ENCODE data around the gene WNT10A.

Gene WNT10A

DNA sequence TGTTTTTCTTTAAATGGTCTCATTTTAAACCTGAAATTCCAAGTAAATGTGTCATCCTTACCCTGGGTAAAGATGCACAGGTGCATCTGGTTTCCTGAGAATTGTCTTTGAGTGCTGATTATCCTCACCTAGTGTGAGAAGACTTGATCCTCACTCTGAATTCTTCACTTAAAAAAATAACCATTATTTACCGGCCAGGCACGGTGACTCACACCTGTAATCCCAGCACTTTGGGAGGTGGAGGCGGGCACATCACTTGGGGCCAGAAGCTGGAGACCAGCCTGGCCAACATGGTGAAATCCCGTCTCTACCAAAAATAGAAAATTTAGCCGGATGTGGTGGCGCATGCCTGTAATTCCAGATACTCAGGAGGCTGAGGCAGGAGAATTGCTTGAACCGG, 30.9 kb upstream of the WNT10A start:
- Histone ChIP-seq H3K4me2 (ENCODE audit: low read length) (no peak overlapping the region), H3K4me3 (ENCODE audit: low read length) (no peak overlapping the region), H3K36me3 (ENCODE audit: insufficient read depth, low read length) (no peaks in the 10 kb centered on the region), H3K9ac (ENCODE audit: low read depth, low read length) (no peak overlapping the region), H3K27me3 (ENCODE audit: control insufficient read depth, insufficient read depth, low read length) (peaks cover 22% of the 10 kb centered on the region), H3K4me1 (ENCODE audit: control insufficient read depth, insufficient read depth, low read length) (peaks cover 5% of the 10 kb centered on the region), H3K9me3 (replicated peaks; ENCODE audit: low read length) (no peaks in the 10 kb centered on the region)

DNA sequence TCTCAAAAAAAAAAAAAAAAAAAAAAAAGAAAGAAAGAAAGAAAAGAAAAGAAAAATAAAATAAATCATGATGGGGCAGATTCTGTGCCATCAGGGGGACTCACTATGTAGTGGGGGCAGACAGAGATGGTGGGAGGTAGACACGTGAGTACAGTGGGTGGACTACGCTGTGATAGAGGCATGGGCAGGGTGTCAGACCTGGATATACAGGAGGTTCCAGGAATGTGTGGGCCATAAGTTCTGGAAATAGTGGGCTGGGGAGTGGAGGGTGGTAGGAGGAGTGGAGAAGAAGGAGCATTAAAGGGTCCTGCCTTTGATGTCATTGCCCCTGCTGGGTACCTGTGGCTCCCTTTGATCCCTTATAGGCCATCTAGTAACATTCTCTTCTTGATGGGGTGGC, 29.9 kb upstream of the WNT10A start:
- Histone ChIP-seq H3K9me3 (replicated peaks; ENCODE audit: low read length) (no peaks in the 10 kb centered on the region), H3K27me3 (ENCODE audit: control insufficient read depth, insufficient read depth, low read length) (peaks cover 33% of the 10 kb centered on the region), H3K36me3 (ENCODE audit: insufficient read depth, low read length) (no peaks in the 10 kb centered on the region), H3K4me1 (ENCODE audit: control insufficient read depth, insufficient read depth, low read length) (peaks cover 5% of the 10 kb centered on the region), H3K4me2 (ENCODE audit: low read length) (no peak overlapping the region), H3K4me3 (ENCODE audit: low read length) (no peak overlapping the region), H3K9ac (ENCODE audit: low read depth, low read length) (no peak overlapping the region)

DNA sequence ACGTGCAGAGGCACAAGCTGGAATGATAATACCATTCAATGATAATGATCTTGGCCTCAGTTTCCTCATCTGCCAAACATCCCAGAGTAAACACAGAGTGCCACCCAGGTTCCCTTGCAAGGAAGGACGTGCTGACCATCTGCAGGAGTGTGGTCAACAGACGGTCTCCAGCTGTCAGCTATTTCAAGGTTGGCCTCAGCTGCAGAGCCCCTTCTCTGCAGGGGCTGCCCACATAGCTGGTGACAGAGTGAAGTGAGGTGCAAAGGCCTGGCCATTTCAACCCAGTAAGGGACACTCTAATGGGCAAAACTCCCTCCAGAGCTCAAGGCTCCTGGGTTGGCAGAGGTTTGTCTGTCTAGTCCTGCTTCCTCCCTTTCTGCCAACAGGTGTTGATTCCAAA, 29.4 kb upstream of the WNT10A start:
- Histone ChIP-seq H3K36me3 (ENCODE audit: insufficient read depth, low read length) (no peaks in the 10 kb centered on the region), H3K4me2 (ENCODE audit: low read length) (no peak overlapping the region), H3K4me3 (ENCODE audit: low read length) (no peak overlapping the region), H3K9me3 (replicated peaks; ENCODE audit: low read length) (no peaks in the 10 kb centered on the region), H3K9ac (ENCODE audit: low read depth, low read length) (no peak overlapping the region), H3K27me3 (ENCODE audit: control insufficient read depth, insufficient read depth, low read length) (peaks cover 37% of the 10 kb centered on the region), H3K4me1 (ENCODE audit: control insufficient read depth, insufficient read depth, low read length) (peaks cover 5% of the 10 kb centered on the region)

DNA sequence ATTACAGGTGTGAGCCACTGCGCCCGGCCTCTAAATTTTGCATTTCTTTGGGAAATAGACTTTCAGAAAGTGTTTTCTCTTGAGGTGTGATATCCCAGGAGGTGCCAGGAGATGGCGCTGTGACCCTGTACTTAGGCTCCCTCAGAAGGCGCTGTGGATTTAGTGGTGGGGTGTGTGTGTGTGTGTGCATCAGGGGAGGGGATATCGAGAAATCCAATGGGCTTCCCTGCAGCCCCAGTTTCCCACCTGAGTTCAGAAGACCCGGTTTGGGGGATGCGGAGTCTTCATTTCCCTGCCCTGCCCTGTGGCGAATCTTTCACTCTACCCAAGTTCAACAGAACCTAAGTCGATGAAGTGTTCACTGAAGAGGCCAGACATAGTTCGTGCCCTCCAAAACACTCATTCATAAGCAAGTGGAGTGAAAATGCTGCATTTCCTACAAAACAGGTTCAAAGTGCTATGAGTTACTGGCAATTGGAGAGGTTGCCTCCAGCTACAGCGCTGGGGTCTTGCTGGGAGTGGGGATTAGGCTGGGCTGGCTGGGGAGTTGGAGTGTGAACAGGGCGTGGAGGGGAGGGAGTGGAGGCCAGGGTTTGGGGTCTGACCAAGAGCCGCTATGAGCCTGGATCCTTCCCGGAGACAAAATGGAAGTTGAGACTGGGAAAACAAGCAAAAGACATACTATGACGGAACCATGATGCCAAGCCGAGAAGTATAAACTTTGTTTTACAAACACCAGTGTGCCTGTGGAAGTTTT, 27.6 kb upstream of the WNT10A start:
- H3K27me3 ChIP-seq (ENCODE audit: control insufficient read depth, insufficient read depth, low read length) = peaks cover 53% of the 10 kb centered on the region

DNA sequence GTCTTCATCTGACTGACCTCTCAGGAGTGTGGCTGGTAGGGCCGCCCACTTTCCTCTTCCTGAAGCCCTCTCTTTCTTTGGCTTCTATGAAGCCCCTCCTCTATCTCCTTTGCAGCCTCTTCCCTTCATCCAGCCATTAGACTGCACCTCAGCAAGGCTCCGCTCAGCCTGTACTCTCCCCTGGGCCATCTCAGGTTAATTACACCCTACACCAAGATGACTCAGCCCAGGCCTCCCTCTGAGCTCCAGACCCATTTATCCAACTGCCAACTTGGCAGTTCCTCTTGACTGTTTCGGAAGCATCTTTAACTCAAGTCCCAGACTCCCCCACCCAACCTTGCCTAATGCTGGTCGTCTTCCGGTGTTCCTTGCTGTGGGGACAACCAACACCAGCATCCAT, 26.9 kb upstream of the WNT10A start:
- H3K4me2 ChIP-seq (ENCODE audit: low read length) = no peak overlapping the region
- H3K4me3 ChIP-seq (ENCODE audit: low read length) = no peak overlapping the region
- peaks cover 5% of the 10 kb centered on the region for H3K4me1 ChIP-seq (ENCODE audit: control insufficient read depth, insufficient read depth, low read length)
- H3K9me3 ChIP-seq (replicated peaks; ENCODE audit: low read length) = no peaks in the 10 kb centered on the region
- peaks cover 59% of the 10 kb centered on the region for H3K27me3 ChIP-seq (ENCODE audit: control insufficient read depth, insufficient read depth, low read length)
- no peaks in the 10 kb centered on the region for H3K36me3 ChIP-seq (ENCODE audit: insufficient read depth, low read length)
- H3K9ac ChIP-seq (ENCODE audit: low read depth, low read length) = no peak overlapping the region

More for the DNA sequence above, 27.6 kb upstream of the WNT10A start:
- Histone ChIP-seq H3K36me3 (ENCODE audit: insufficient read depth, low read length) (no peaks in the 10 kb centered on the region), H3K9ac (ENCODE audit: low read depth, low read length) (no peak overlapping the region), H3K4me2 (ENCODE audit: low read length) (no peak overlapping the region), H3K4me3 (ENCODE audit: low read length) (no peak overlapping the region), H3K4me1 (ENCODE audit: control insufficient read depth, insufficient read depth, low read length) (peaks cover 5% of the 10 kb centered on the region), H3K9me3 (replicated peaks; ENCODE audit: low read length) (no peaks in the 10 kb centered on the region)

DNA sequence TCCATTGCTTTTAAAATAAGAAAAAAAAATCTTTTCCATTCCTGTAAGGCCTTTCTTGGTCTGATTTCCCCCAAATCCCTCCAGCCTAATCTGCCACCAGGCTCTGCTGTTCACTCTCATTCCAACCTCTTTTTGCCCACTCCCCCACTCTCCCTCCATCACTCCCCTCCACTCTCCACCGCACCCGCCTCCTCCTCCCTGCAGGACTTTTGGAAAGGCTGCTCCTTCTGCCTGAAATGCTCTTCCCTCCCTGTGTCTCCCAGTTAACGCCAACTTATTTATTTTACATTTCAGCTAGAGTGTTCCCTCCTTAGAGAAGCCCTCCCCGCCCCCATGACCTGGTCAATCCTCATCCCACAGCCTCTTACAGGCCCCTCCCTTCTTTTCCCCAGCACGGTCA, 25.8 kb upstream of the WNT10A start:
- no peaks in the 10 kb centered on the region for H3K36me3 ChIP-seq (ENCODE audit: insufficient read depth, low read length)
- no peak overlapping the region for H3K4me3 ChIP-seq (ENCODE audit: low read length)
- no peak overlapping the region for H3K4me2 ChIP-seq (ENCODE audit: low read length)
- H3K9ac ChIP-seq (ENCODE audit: low read depth, low read length) = no peak overlapping the region
- H3K4me1 ChIP-seq (ENCODE audit: control insufficient read depth, insufficient read depth, low read length) = peaks cover 5% of the 10 kb centered on the region
- peaks cover 67% of the 10 kb centered on the region for H3K27me3 ChIP-seq (ENCODE audit: control insufficient read depth, insufficient read depth, low read length)
- H3K9me3 ChIP-seq (replicated peaks; ENCODE audit: low read length) = no peaks in the 10 kb centered on the region

DNA sequence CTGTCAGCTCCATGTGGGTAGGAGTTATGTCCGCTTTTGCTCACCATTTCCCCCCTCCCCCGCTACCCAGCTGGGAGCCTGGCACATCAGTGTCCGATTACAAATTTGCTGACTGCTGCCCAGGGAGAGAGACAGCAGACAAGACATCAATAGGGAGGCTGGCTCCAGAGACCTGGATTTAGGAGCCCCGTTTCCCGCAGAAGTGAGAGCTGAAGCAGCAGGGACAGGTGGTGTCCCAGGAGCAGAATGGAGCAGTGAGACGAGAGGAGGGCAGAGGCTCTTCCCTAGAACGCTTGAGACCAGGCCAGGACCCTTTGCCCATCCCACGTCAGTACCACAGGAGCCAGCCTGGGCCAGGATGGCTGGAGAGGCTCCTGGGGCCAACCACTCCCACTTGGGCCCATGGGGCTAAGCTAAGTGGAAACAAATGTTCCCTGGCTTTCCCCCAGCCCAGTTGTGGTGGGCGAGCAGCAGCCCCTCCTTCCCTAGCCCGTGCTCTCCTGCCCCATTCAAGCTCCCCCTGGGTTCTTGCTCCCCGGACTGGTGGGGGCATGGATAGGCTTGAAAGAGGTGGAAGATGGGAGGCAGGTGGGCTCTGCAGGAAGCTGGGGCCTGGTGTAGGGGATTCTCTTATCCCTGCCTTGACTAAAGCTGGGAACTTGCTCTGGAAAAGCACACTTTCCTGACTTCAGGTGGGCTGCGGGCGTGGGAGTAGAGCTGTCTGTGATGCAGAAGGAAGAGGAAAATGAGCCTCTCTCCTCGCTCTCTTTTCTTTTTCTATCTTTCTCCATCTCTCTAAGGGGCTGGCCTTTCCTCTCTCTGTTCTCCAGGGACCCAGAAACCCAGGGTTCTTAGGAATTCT, 25.1 kb upstream of the WNT10A start:
- Histone ChIP-seq H3K4me3 (ENCODE audit: low read length) (no peak overlapping the region), H3K36me3 (ENCODE audit: insufficient read depth, low read length) (no peaks in the 10 kb centered on the region), H3K4me2 (ENCODE audit: low read length) (no peak overlapping the region), H3K4me1 (ENCODE audit: control insufficient read depth, insufficient read depth, low read length) (peaks cover 8% of the 10 kb centered on the region), H3K27me3 (ENCODE audit: control insufficient read depth, insufficient read depth, low read length) (peaks cover 74% of the 10 kb centered on the region), H3K9ac (ENCODE audit: low read depth, low read length) (no peak overlapping the region), H3K9me3 (replicated peaks; ENCODE audit: low read length) (no peaks in the 10 kb centered on the region)

DNA sequence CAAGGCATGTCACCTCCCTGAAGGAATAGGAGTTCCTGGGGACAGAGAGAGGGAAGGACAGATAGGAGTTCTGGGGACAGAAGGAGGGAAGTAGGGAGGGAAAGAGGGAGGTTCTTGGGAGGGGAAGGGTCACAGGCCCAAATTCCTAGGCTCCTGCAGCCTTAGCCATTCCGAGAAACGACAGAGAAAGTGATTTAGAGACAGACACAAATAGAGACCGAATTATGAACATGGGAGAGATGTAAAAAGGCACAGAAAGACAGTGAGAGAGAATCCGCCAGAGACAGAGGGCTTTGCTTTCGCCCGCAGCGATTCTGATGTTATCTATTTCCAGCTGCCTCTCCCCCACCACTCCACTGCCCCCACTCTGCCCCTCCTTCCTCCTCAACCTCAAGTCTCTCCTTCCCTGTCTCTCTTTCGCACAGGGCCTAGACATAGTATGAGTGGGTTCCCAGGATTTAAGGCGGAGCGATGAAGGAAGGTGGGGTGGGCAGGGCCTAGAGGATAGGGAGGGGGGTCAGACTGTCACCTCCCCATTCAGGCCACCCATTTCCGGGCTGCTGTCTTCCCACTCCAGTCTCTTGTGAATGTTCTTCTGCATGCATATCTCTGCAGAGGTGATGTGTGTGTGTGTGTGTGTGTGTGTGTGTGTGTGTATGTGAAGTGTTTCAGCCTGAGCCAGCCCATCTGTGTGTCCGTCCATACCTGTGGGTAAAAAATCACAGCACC, 24.3 kb upstream of the WNT10A start:
- H3K9me3 ChIP-seq (replicated peaks; ENCODE audit: low read length) = no peaks in the 10 kb centered on the region
- H3K9ac ChIP-seq (ENCODE audit: low read depth, low read length) = no peak overlapping the region
- H3K27me3 ChIP-seq (ENCODE audit: control insufficient read depth, insufficient read depth, low read length) = peaks cover 79% of the 10 kb centered on the region
- no peak overlapping the region for H3K4me3 ChIP-seq (ENCODE audit: low read length)
- no peak overlapping the region for H3K4me2 ChIP-seq (ENCODE audit: low read length)
- H3K36me3 ChIP-seq (ENCODE audit: insufficient read depth, low read length) = no peaks in the 10 kb centered on the region
- peaks cover 8% of the 10 kb centered on the region for H3K4me1 ChIP-seq (ENCODE audit: control insufficient read depth, insufficient read depth, low read length)

DNA sequence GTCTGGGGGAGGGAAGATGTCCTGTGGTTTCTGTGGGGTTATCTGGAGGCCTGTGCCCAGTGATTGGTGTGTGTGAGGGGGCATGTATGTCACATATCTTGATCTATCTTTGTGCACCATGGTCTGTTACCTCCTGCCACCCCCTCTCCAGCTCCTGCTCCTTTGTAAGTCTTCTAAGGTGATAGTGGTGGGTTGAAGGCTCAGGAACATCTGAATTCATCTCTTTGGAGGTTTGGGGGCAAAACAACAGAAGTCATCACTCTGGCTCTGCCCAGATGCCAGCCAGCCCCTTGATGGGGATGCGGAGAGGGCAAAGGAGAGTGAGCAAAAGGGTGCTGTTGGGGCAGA, 23.8 kb upstream of the WNT10A start:
- H3K36me3 ChIP-seq (ENCODE audit: insufficient read depth, low read length) = no peaks in the 10 kb centered on the region
- H3K27me3 ChIP-seq (ENCODE audit: control insufficient read depth, insufficient read depth, low read length) = peaks cover 84% of the 10 kb centered on the region
- H3K4me1 ChIP-seq (ENCODE audit: control insufficient read depth, insufficient read depth, low read length) = peaks cover 8% of the 10 kb centered on the region
- no peak overlapping the region for H3K4me3 ChIP-seq (ENCODE audit: low read length)
- H3K4me2 ChIP-seq (ENCODE audit: low read length) = no peak overlapping the region
- H3K9me3 ChIP-seq (replicated peaks; ENCODE audit: low read length) = no peaks in the 10 kb centered on the region
- H3K9ac ChIP-seq (ENCODE audit: low read depth, low read length) = no peak overlapping the region

DNA sequence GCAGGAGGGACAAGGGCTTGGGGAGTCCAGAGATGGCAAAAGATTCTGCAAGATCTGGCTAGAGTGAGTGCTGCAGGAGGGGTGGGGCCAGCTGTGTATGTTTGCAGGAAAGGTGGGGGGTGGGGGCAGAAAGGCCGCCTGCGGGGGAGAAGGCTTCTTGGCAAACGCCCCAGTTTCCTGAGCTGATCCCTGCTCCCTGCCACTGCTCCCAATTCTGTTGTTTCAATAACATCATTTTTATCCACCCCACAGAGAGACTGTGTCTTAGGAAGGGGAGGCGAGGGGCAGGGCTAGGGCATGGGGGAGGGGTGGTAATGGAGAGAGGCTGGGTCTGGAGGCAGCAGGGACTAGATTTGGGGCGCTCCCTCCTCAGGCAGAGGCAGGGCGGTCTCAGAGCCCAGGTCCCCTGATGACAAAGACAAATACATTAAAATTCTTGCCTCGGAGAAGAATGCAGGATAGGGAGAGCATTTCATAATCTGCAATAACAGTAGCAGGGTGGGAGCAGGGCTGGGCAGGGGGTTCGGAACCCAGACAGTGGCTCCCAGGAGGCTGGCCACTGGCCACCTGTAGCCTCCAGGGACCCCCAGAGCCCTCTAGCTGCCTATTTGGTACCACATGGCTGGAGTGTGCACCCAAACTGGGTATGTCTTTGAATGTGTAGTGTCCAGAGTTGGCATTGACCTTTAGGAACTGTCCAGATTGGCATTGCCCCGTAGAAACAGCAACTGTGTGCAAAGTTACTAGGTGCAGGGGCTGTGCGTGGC, 23.1 kb upstream of the WNT10A start:
- Histone ChIP-seq H3K9me3 (replicated peaks; ENCODE audit: low read length) (no peaks in the 10 kb centered on the region), H3K4me2 (ENCODE audit: low read length) (no peak overlapping the region), H3K4me1 (ENCODE audit: control insufficient read depth, insufficient read depth, low read length) (peaks cover 8% of the 10 kb centered on the region), H3K4me3 (ENCODE audit: low read length) (no peak overlapping the region), H3K36me3 (ENCODE audit: insufficient read depth, low read length) (no peaks in the 10 kb centered on the region), H3K27me3 (ENCODE audit: control insufficient read depth, insufficient read depth, low read length) (peaks cover 86% of the 10 kb centered on the region), H3K9ac (ENCODE audit: low read depth, low read length) (no peak overlapping the region)

DNA sequence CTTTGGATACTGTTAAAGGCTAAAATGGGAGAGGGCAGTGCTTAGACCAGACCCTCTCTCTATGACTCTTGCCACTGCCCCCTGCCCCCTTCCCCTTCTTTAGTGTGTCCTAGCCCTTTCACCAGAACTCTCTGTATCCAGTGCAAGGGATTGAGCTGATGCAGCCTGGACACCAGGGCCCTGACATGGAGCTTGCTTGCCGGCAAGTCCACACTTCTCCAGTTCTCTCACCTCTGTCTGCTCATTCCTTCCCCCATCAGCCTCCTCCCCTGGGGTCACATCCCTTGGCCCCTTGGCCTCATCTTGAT, 22.6 kb upstream of the WNT10A start:
- Histone ChIP-seq H3K4me2 (ENCODE audit: low read length) (no peak overlapping the region), H3K4me1 (ENCODE audit: control insufficient read depth, insufficient read depth, low read length) (peaks cover 8% of the 10 kb centered on the region), H3K36me3 (ENCODE audit: insufficient read depth, low read length) (no peaks in the 10 kb centered on the region), H3K4me3 (ENCODE audit: low read length) (no peak overlapping the region), H3K9ac (ENCODE audit: low read depth, low read length) (no peak overlapping the region), H3K27me3 (ENCODE audit: control insufficient read depth, insufficient read depth, low read length) (peaks cover 88% of the 10 kb centered on the region), H3K9me3 (replicated peaks; ENCODE audit: low read length) (no peaks in the 10 kb centered on the region)

All from skeletal muscle satellite cell (primary cell).